Transverse colon (tissue), 4 donors: ENCODE measurements around the gene CDC25B. TPM values are rescaled to one million over a fixed set of nuclear protein-coding genes. Genes with fewer than 3 reads are reported as not detected.

ENCODE experiments used
- DNase-seq: peaks from one replicate; pipeline ENCODE4 v3.0.0-alpha.2; 2019
- H3K27ac ChIP-seq, 4 donors: fragments of 200-600 bp; sonication (generic); 2 replicates each; pipeline ENCODE4 v1.5.1; 2016 to 2018; ENCODE audit warnings: inconsistent platforms in 4 of 4
- H3K27me3 ChIP-seq: fragments of 200-600 bp; sonication (generic); 2 replicates; pipeline ENCODE4 v1.5.1; 2017; ENCODE audit warnings: inconsistent platforms
- H3K36me3 ChIP-seq, 4 donors: fragments of 200-600 bp; sonication (generic); 2 replicates each; pipeline ENCODE4 v1.5.1; 2017 to 2019; ENCODE audit warnings: inconsistent platforms in 4 of 4
- H3K4me1 ChIP-seq, 4 donors: fragments of 200-600 bp; sonication (generic); 2 replicates each; pipeline ENCODE4 v1.5.1; 2017 to 2020; ENCODE audit warnings: inconsistent platforms in 4 of 4
- H3K4me3 ChIP-seq, 4 donors: fragments of 200-600 bp; sonication (generic); 1 replicate in 1 of 4; 2 replicates in 3 of 4; pipeline versions ENCODE4 v1.5.1 to v1.6.1; 2017 to 2019; ENCODE audit warnings: inconsistent platforms in 4 of 4
- H3K9me3 ChIP-seq, 2 donors: fragments of 200-600 bp; sonication (generic); 2 replicates each; pipeline ENCODE4 v1.5.1; 2017 to 2019; ENCODE audit warnings: inconsistent platforms in 2 of 2
- CTCF ChIP-seq, 5 experiments: fragments of 200-600 bp in 3 of 5; fragments of 450-650 bp in 2 of 5; sonication (generic) in 3 of 5; IDR thresholded peaks; 1 replicate in 2 of 5; 2 replicates in 3 of 5; pipeline ENCODE4 v1.5.1; 2016 to 2017; ENCODE audit warnings: antibody characterized with exemption in 5 of 5, inconsistent platforms in 3 of 5, mild to moderate bottlenecking in 2 of 5, moderate library complexity in 1 of 5
- EP300 ChIP-seq: sonication (generic); formaldehyde crosslinking; IDR thresholded peaks from one replicate; pipeline ENCODE4 v1.6.1; 2017; ENCODE audit warnings: antibody characterized with exemption, low read depth
- POLR2A ChIP-seq: fragments of 450-650 bp; IDR thresholded peaks from one replicate; pipeline ENCODE4 v1.6.1; 2016; ENCODE audit warnings: antibody characterized with exemption, mild to moderate bottlenecking, moderate library complexity
- POLR2AphosphoS5 ChIP-seq, 3 donors: sonication (generic); formaldehyde crosslinking; IDR thresholded peaks; one replicate each; pipeline ENCODE4 v1.6.1; 2016; ENCODE audit warnings: antibody characterized with exemption in 3 of 3
- WGBS, 2 donors: methylation state at CpG; one replicate each; pipeline ENCODE4 v1.1.5; 2018; ENCODE audit warnings: low coverage in 1 of 2; 5-methylcytosine and 5-hydroxymethylcytosine counted together
- in situ Hi-C, 4 donors: fragments of 200-750 bp; cut with MboI; loops; one replicate each; pipeline versions ENCODE4 v1.15.0 to v1.15.1; 2017; ENCODE audit warnings: low sequenced_read_pairs in 3 of 4, low pct_ligation_motif_present in 1 of 4, low pct_unique_long_range_greater_than_20kb in 1 of 4
- intact Hi-C: fragments of 100-400 bp; cut with DNase I; formaldehyde crosslinking; loops from one replicate; pipeline ENCODE4 v1.15.1; 2023; ENCODE audit warnings: low total_unique reads
- total RNA-seq, 4 donors: library from RNA; depleted of rRNA; stranded (reverse); fragments of >200 nt; gene quantifications; one replicate each; pipeline ENCODE4 v1.1.0, GENCODE V29; 2016

The CDC25B gene
- total RNA-seq, 4 donors from 2014 or later, result 14.1 to 89.4 (median 39.5) TPM

GRCh38 chr20:3821996-3822395 is 25.9 kb downstream of the CDC25B start:
- in situ Hi-C loops, result no loop called here
- Histone ChIP-seq H3K9me3 (no peaks in the 10 kb centered on the region), H3K27ac (peak overlapping the region in 1 of 4 donors; percentile 97), H3K27me3 (no peaks in the 10 kb centered on the region), H3K4me1 (peaks cover 16 to 24% (median 20%) of the 10 kb centered on the region in 4 donors), H3K4me3 (no peak overlapping the region), H3K36me3 (peaks cover 0 to 12% (median 3%) of the 10 kb centered on the region in 4 donors)
- no peak for DNase-seq
- 97 to 100% methylated on average over 3 to 14 of the region's 14 CpGs for WGBS, 2 donors
- intact Hi-C loops, result no loop called here
- no peak for TF ChIP-seq POLR2A
- no peak for TF ChIP-seq POLR2AphosphoS5 (IDR thresholded peaks at IDR 0.05)
- no peak for TF ChIP-seq EP300
- no peak for TF ChIP-seq CTCF (IDR thresholded peaks at IDR 0.05)

- 89% methylated on average over 16 of the region's 20 CpGs; no CpG with 5 or more reads in 1 of the 2 donors for WGBS, 2 donors
- intact Hi-C loops (no loop called here), in situ Hi-C loops (no loop called here)
- Histone ChIP-seq H3K36me3 (peaks cover 0 to 12% (median 3%) of the 10 kb centered on the region in 4 donors), H3K4me1 (peaks cover 11 to 16% (median 13%) of the 10 kb centered on the region in 4 donors), H3K27me3 (no peaks in the 10 kb centered on the region), H3K4me3 (no peak overlapping the region), H3K9me3 (no peaks in the 10 kb centered on the region), H3K27ac (no peak overlapping the region)
- no peak for DNase-seq
- TF ChIP-seq POLR2AphosphoS5 (IDR thresholded peaks at IDR 0.05), result no peak
- TF ChIP-seq CTCF (IDR thresholded peaks at IDR 0.05), result no peak
- no peak for TF ChIP-seq EP300
- no peak for TF ChIP-seq POLR2A
Measured at GRCh38 chr20:3823881-3824280, 27.8 kb downstream of the CDC25B start.

GRCh38 chr20:3825526-3825925 is 29.4 kb downstream of the CDC25B start:
- intact Hi-C loops, result no loop called here
- no peak overlapping the region for H3K4me3 ChIP-seq

GRCh38 chr20:3826420-3826819 is 30.3 kb downstream of the CDC25B start:
- no peak overlapping the region for H3K27ac ChIP-seq
- H3K27me3 ChIP-seq, result no peaks in the 10 kb centered on the region
- H3K4me1 ChIP-seq, result peaks cover 1 to 3% (median 2%) of the 10 kb centered on the region in 4 donors
- H3K36me3 ChIP-seq, result peaks cover 0 to 12% (median 3%) of the 10 kb centered on the region in 4 donors
- TF ChIP-seq POLR2A (no peak), POLR2AphosphoS5 (IDR thresholded peaks at IDR 0.05) (no peak), CTCF (IDR thresholded peaks at IDR 0.05) (no peak), EP300 (no peak)
- H3K9me3 ChIP-seq, result no peaks in the 10 kb centered on the region
- 79 to 83% methylated on average over 1 to 4 of the region's 4 CpGs for WGBS, 2 donors
- H3K4me3 ChIP-seq, result no peak overlapping the region
- intact Hi-C loops (no loop called here), in situ Hi-C loops (no loop called here)
- DNase-seq, result no peak

More at GRCh38 chr20:3825526-3825925, 29.4 kb downstream of the CDC25B start:
- DNase-seq, result no peak
- peaks cover 0 to 12% (median 3%) of the 10 kb centered on the region in 4 donors for H3K36me3 ChIP-seq
- in situ Hi-C loops, result no loop called here
- H3K9me3 ChIP-seq, result no peaks in the 10 kb centered on the region
- peaks cover 4 to 8% (median 7%) of the 10 kb centered on the region in 4 donors for H3K4me1 ChIP-seq
- TF ChIP-seq EP300, result no peak
- TF ChIP-seq POLR2A, result no peak
- TF ChIP-seq POLR2AphosphoS5 (IDR thresholded peaks at IDR 0.05), result no peak
- TF ChIP-seq CTCF (IDR thresholded peaks at IDR 0.05), result no peak
- no peaks in the 10 kb centered on the region for H3K27me3 ChIP-seq
- no peak overlapping the region for H3K27ac ChIP-seq
- WGBS, 2 donors, result 80% methylated on average over 7 of the region's 7 CpGs; no CpG with 5 or more reads in 1 of the 2 donors
